CD4-positive, alpha-beta T cell treated with Interleukin-17A for 4 hours (primary cell): ENCODE data around the gene RABEP1.
"Not testable (repeated sequence)": the region's sequence is repeated elsewhere in the genome, so short reads cannot be mapped to it uniquely, and the experiment has no call there.

Source experiments
- DNase-seq: peaks from one replicate; pipeline ENCODE4 v3.0.0-alpha.2; 2020; ENCODE audit warnings: mixed read lengths

The RABEP1 gene

GRCh38 chr17:5429191-5429887 is 147.3 kb downstream of the RABEP1 start:
- DNase-seq = no peak

GRCh38 chr17:5430413-5430999 is 148.4 kb downstream of the RABEP1 start:
- no peak for DNase-seq

- not testable (repeated sequence) for DNase-seq
These were observed 149.2 kb downstream of the RABEP1 start for GRCh38 chr17:5431234-5431633.

GRCh38 chr17:5431949-5432556 is 150.0 kb downstream of the RABEP1 start:
- no peak for DNase-seq

- DNase-seq = no peak
These were observed 152.9 kb downstream of the RABEP1 start for GRCh38 chr17:5434984-5435383.
